ENCODE measurements around the gene TLX2.

DNA sequence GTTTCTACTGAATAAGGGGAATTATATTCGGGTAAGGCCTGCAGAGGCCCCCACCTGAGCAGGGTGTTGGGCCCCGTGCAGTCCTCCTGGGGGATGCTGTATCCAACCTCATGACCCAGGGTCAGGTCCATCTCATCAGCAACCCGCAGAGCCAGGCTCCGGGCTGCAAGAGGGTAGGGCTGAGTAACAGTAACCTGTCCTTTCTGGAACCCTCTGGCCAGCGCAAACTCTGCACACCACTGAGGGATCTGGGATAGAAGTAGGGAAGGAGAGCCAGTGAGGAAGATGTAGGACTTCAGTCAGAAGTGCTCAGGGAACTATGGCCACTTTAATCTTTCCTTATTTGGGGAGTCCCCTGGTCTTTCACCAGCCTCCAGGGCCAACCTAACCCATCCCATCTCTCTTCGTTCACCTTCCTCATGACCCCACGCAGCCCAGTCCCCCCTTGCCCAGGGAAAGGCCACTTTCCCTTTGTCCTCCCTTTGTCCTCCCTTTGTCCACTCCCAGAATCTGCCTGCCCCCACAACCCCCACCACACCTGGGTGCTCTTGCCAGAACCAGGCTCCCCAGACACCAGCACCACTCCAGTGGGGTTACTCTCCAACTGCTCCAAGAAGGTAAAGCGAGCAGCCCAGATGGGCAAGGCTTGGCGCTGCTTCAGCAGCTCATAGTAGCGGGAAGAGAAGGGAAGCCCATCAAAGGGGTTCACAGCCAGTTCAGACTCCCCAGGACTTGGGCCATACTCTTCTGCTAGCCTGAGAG, 10.9 kb downstream of the TLX2 start:
- TF ChIP-seq CTCF (IDR thresholded peaks at IDR 0.05; ENCODE audit: borderline replicate concordance, extremely low read depth, low read length, poor library complexity, severe bottlenecking), result no peak
- no peak for TF ChIP-seq EZH2 (IDR thresholded peaks at IDR 0.05; ENCODE audit: borderline replicate concordance, low read depth, low read length, severe bottlenecking)
